ENCODE data around the gene CSRNP2. TPM values are rescaled to one million over a fixed set of nuclear protein-coding genes. Genes with fewer than 3 reads are reported as not detected.

Gene CSRNP2
- total RNA-seq, 3 donors from 2014 or later, result 16.8 to 29.5 (median 16.9) TPM

DNA sequence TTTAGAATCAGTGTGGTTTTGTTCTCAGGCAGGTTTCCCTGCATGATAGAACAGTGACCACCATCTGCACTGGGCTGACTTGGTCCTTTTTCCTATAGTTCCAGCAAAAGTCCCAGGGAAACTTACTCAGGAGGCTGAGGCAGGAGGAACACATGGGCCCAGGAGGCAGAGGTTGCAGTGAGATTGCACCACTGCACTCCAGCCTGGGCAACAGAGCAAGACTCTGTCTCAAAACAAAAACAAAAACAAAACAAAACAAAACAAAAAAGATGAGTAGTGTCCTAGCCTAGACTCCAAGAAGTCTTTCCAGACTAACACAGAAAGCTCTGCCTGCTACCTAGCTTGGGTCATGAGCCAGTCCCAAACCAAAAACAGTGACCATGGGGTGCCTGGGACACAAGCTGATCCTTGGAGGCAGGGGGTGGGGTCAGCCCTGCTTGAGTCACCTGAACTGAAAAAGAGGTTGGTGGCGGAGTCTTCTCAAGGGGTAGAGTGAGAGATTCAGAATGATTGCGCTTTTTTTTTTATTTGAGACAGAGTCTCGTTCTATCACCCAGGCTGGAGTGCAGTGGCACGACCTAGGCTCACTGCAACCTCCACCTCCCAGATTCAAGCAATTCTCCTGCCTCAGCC, 49.8 kb downstream of the CSRNP2 start:
- ATAC-seq, result no peak
- intact Hi-C loops (cut with DNase I, micrococcal nuclease), result no loop called here
- H3K9me3 ChIP-seq, result no peaks in the 10 kb centered on the region
- no peak overlapping the region for H3K4me3 ChIP-seq
- no peak for DNase-seq
- no peaks in the 10 kb centered on the region for H3K4me1 ChIP-seq (ENCODE audit: low read depth)
- TF ChIP-seq, protein P1, sequence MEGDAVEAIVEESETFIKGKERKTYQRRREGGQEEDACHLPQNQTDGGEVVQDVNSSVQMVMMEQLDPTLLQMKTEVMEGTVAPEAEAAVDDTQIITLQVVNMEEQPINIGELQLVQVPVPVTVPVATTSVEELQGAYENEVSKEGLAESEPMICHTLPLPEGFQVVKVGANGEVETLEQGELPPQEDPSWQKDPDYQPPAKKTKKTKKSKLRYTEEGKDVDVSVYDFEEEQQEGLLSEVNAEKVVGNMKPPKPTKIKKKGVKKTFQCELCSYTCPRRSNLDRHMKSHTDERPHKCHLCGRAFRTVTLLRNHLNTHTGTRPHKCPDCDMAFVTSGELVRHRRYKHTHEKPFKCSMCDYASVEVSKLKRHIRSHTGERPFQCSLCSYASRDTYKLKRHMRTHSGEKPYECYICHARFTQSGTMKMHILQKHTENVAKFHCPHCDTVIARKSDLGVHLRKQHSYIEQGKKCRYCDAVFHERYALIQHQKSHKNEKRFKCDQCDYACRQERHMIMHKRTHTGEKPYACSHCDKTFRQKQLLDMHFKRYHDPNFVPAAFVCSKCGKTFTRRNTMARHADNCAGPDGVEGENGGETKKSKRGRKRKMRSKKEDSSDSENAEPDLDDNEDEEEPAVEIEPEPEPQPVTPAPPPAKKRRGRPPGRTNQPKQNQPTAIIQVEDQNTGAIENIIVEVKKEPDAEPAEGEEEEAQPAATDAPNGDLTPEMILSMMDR (IDR thresholded peaks at IDR 0.05), result no peak
- H3K36me3 ChIP-seq (ENCODE audit: low read depth), result no peaks in the 10 kb centered on the region

DNA sequence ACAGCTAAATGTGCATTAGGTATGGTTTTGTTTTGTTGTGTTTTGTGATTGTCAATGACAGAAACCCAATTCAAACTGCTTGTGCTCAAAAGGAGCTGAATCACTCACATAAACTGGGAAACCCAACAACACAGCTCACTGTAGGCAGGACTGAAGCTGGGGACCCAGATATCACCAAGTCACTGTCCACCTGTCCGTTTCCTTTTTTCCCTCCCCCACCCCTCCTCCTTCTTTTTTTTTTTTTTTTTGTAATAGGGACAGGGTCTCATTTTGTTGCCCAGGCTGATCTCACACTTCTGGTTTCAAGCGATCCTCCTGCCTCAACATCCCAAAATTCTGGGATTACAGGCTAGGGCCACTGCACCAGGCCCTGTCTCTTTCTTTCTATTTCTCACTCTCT, 50.3 kb downstream of the CSRNP2 start:
- no peak for ATAC-seq
- Histone ChIP-seq H3K9me3 (no peaks in the 10 kb centered on the region), H3K4me3 (no peak overlapping the region), H3K4me1 (ENCODE audit: low read depth) (peaks cover 2% of the 10 kb centered on the region), H3K36me3 (ENCODE audit: low read depth) (no peaks in the 10 kb centered on the region)
- TF ChIP-seq, protein P1 (IDR thresholded peaks at IDR 0.05), result no peak
- intact Hi-C loops (cut with DNase I, micrococcal nuclease), result no loop called here
- no peak for DNase-seq

DNA sequence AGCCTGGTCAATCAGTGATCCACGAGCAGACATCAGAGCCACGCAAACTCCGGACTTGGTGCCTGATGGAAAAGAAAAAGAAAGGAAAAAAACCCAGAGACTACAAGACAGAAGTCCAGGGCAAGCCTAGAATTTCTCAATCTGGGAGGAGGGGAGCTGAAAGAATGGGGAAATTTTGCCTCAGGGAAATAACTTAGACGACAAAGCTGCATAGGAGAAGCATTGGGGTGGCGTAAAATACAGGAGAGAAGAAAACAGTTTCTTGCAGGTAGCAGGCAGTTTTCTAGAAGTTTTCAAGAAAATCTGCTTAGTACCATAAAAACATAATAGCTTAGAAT, 54.6 kb downstream of the CSRNP2 start:
- intact Hi-C loops (cut with DNase I, micrococcal nuclease), result no loop called here
- ATAC-seq, result no peak
- no peak overlapping the region for H3K4me3 ChIP-seq
- H3K4me1 ChIP-seq (ENCODE audit: low read depth), result peaks cover 6% of the 10 kb centered on the region
- no peak for DNase-seq
- H3K9me3 ChIP-seq, result no peaks in the 10 kb centered on the region
- TF ChIP-seq, protein P1 (IDR thresholded peaks at IDR 0.05), result no peak
- H3K36me3 ChIP-seq (ENCODE audit: low read depth), result no peaks in the 10 kb centered on the region

DNA sequence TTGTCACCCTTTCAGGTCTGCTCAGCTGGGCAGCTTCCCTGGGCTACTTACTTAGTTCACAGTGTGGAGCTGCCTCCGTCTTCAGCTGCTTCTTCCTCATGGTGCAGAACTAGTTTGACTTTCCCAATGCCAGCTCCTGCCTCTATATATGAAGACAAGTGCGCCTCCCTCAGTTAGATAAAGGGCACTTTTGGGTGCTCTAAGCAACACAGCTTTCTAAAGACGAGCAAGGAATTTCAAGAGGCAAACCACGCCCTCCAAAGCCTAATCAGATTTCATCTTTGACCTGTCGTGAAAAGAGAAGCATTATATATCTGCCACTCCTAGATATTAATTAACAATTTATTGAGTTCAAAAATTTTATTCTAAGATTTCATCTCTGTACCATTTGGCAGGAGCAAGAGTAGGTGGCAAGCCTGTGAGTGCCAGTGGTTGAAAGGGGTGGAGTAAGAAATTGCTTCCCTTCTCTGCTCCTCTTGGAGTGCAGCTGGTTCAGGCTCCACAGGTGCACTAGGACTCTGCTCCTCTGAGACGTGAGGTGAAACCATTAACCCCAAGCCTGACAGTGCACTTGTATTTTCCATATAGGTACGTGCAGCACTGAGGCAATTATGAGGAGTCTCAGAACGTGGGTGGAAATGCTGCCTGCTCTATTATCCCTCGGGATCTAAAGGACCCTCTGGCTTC, 55.1 kb downstream of the CSRNP2 start:
- ATAC-seq, result peak; percentile 22

DNA sequence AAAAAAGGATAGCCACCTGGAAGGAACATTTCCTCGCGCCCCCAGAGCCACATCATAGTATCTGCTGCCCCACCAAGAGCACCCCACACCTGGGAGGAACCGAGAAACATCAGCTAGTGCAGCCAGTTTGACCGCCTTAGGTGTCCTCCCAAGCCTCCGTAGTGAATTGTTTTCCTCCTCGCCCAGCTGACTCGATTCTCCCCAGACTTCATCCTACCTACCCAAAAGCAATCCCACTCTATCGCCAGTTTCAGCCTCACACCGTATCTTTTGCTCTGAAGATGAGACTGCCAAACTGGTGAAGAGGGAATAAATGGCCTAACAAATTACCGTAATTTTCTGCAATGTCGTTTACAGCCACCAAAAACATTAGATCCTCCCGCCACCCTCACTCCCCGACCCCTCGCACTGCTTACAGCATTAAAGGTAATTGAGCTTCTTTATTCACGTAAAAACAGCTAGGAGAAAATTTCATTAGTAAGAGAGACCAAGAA, 56.0 kb downstream of the CSRNP2 start:
- Histone ChIP-seq H3K4me3 (no peak overlapping the region), H3K9me3 (no peaks in the 10 kb centered on the region), H3K4me1 (ENCODE audit: low read depth) (peaks cover 6% of the 10 kb centered on the region), H3K36me3 (ENCODE audit: low read depth) (no peaks in the 10 kb centered on the region)
- no peak for ATAC-seq
- TF ChIP-seq, protein P1 (IDR thresholded peaks at IDR 0.05), result no peak
- intact Hi-C loops (cut with DNase I, micrococcal nuclease), result no loop called here
- DNase-seq, result no peak

More for the DNA sequence above, 55.1 kb downstream of the CSRNP2 start:
- no peak overlapping the region for H3K4me3 ChIP-seq
- H3K4me1 ChIP-seq (ENCODE audit: low read depth), result peaks cover 6% of the 10 kb centered on the region
- no peaks in the 10 kb centered on the region for H3K9me3 ChIP-seq
- TF ChIP-seq, protein P1 (IDR thresholded peaks at IDR 0.05), result no peak
- H3K36me3 ChIP-seq (ENCODE audit: low read depth), result no peaks in the 10 kb centered on the region
- intact Hi-C loops (cut with DNase I, micrococcal nuclease), result no loop called here
- DNase-seq, result peak in 2 of 3 donors; percentile 32 to 54
